Measurements from ENCODE around the gene LRRC2.
"Not testable (repeated sequence)": the region's sequence is repeated elsewhere in the genome, so short reads cannot be mapped to it uniquely, and the experiment has no call there.

LRRC2 gene

GRCh38 chr3:46539443-46540005 lies 26.6 kb downstream of the LRRC2 start:
- TF ChIP-seq CTCF (IDR thresholded peaks at IDR 0.05) = no peak
- Histone ChIP-seq H3K27me3 (peaks cover 6% of the 10 kb centered on the region), H3K4me3 (ENCODE audit: low read depth in 1 of 2, low read length in 1 of 2) (peak overlapping the region in 1 of 2 experiments; percentile 7), H3K9me3 (no peaks in the 10 kb centered on the region), H3K36me3 (no peaks in the 10 kb centered on the region), H3K4me1 (ENCODE audit: control insufficient read depth in 1 of 2, insufficient read depth in 1 of 2, low read depth in 1 of 2, low read length in 1 of 2) (peaks cover 16 to 17% of the 10 kb centered on the region in 2 experiments), H3K27ac (peak overlapping the region; percentile 35)

DNA sequence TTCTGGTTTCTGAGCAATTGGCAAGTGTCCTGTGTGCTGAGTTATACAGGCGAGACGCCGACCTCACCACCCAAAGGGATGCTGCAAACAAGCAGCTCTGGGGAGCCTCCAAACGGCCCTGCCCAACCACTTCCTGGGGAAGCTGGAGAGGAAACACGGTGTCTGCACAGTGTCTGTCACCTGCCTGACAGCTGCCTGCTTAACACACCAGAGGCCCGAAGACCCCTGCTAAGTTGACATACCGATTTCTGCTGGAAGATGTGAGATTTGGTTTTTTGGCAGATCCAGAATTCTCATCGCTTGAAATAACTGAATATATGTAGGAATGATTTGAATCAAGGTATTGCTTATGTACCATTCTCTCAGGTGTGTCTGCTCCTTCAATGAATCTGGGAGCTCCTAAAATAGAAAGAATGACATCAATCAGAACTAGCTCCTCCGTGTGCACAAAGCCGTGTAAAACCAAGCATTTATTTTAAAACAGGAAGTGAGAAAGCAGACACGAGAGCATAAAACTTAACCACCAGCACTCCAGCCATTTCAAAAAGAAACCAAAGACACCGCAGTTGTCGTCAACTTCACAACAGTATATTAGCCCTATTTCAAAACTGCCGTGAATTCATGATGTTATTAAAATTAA lies 27.2 kb downstream of the LRRC2 start:
- H3K9me3 ChIP-seq = no peaks in the 10 kb centered on the region
- TF ChIP-seq CTCF (IDR thresholded peaks at IDR 0.05) = no peak
- peak overlapping the region; percentile 35 for H3K27ac ChIP-seq
- peaks cover 7% of the 10 kb centered on the region for H3K27me3 ChIP-seq
- H3K4me3 ChIP-seq (ENCODE audit: low read depth in 1 of 2, low read length in 1 of 2) = peak overlapping the region in 1 of 2 experiments; percentile 7
- H3K36me3 ChIP-seq = no peaks in the 10 kb centered on the region
- peaks cover 16 to 17% of the 10 kb centered on the region in 2 experiments for H3K4me1 ChIP-seq (ENCODE audit: control insufficient read depth in 1 of 2, insufficient read depth in 1 of 2, low read depth in 1 of 2, low read length in 1 of 2)

- Histone ChIP-seq H3K4me3 (ENCODE audit: low read depth in 1 of 2, low read length in 1 of 2) (peak overlapping the region in 1 of 2 experiments; percentile 7), H3K4me1 (ENCODE audit: control insufficient read depth in 1 of 2, insufficient read depth in 1 of 2, low read depth in 1 of 2, low read length in 1 of 2) (peaks cover 16 to 17% of the 10 kb centered on the region in 2 experiments), H3K27ac (peak overlapping the region; percentile 35)
- H3K9me3 ChIP-seq, H3K36me3 ChIP-seq, H3K27me3 ChIP-seq: not testable (repeated sequence)
Measured at GRCh38 chr3:46538425-46538802, 27.7 kb downstream of the LRRC2 start.

- H3K27ac ChIP-seq = no peak overlapping the region
- H3K27me3 ChIP-seq = peaks cover 11% of the 10 kb centered on the region
- TF ChIP-seq CTCF (IDR thresholded peaks at IDR 0.05) = no peak
- no peaks in the 10 kb centered on the region for H3K9me3 ChIP-seq
- H3K36me3 ChIP-seq = no peaks in the 10 kb centered on the region
- peaks cover 16 to 17% of the 10 kb centered on the region in 2 experiments for H3K4me1 ChIP-seq (ENCODE audit: control insufficient read depth in 1 of 2, insufficient read depth in 1 of 2, low read depth in 1 of 2, low read length in 1 of 2)
- no peak overlapping the region for H3K4me3 ChIP-seq (ENCODE audit: low read depth in 1 of 2, low read length in 1 of 2)
Measured at GRCh38 chr3:46537779-46538178, 28.3 kb downstream of the LRRC2 start.

- Histone ChIP-seq H3K4me1 (ENCODE audit: control insufficient read depth in 1 of 2, insufficient read depth in 1 of 2, low read depth in 1 of 2, low read length in 1 of 2) (peaks cover 16 to 17% of the 10 kb centered on the region in 2 experiments), H3K4me3 (ENCODE audit: low read depth in 1 of 2, low read length in 1 of 2) (no peak overlapping the region), H3K36me3 (no peaks in the 10 kb centered on the region), H3K9me3 (no peaks in the 10 kb centered on the region), H3K27me3 (peaks cover 14% of the 10 kb centered on the region), H3K27ac (no peak overlapping the region)
- TF ChIP-seq CTCF (IDR thresholded peaks at IDR 0.05) = no peak
Measured at GRCh38 chr3:46537316-46537715, 28.8 kb downstream of the LRRC2 start.

DNA sequence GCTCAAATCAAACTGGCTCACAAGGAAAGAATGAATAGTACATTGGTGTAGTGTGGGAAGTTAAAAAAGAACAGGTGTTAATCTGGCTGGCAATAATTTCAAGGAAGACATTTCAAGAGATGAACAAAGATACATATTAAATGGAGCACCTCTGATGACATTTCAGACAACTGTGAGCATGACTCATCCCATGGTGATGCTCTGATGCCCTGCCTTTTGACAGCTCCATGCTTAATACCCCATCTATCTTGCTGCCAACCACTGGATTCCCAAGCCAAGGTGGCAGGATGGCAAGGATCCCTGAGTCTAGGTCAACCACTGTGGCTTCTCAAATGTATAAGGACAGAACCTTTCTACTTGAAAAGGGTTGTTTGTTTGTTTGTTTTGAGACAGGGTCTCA lies 29.3 kb downstream of the LRRC2 start:
- Histone ChIP-seq H3K27ac (no peak overlapping the region), H3K4me3 (ENCODE audit: low read depth in 1 of 2, low read length in 1 of 2) (no peak overlapping the region), H3K4me1 (ENCODE audit: control insufficient read depth in 1 of 2, insufficient read depth in 1 of 2, low read depth in 1 of 2, low read length in 1 of 2) (peaks cover 16 to 17% of the 10 kb centered on the region in 2 experiments), H3K27me3 (peaks cover 14% of the 10 kb centered on the region), H3K9me3 (no peaks in the 10 kb centered on the region), H3K36me3 (no peaks in the 10 kb centered on the region)
- TF ChIP-seq CTCF (IDR thresholded peaks at IDR 0.05) = no peak
